Non-pigmented ciliary epithelial cell (primary cell): ENCODE results near the gene SRD5A1.

ENCODE experiments used
- DNase-seq: peaks from one replicate; pipeline ENCODE4 v3.0.0-alpha.2; 2010; ENCODE audit warnings: low read depth

Gene SRD5A1

GRCh38 chr5:6604946-6605345 lies 28.3 kb upstream of the SRD5A1 start:
- DNase-seq = no peak

- no peak for DNase-seq
Measured at GRCh38 chr5:6606884-6607558, 26.2 kb upstream of the SRD5A1 start.

GRCh38 chr5:6607559-6607936 lies 25.7 kb upstream of the SRD5A1 start:
- no peak for DNase-seq

GRCh38 chr5:6608016-6608415 lies 25.2 kb upstream of the SRD5A1 start:
- no peak for DNase-seq

DNA sequence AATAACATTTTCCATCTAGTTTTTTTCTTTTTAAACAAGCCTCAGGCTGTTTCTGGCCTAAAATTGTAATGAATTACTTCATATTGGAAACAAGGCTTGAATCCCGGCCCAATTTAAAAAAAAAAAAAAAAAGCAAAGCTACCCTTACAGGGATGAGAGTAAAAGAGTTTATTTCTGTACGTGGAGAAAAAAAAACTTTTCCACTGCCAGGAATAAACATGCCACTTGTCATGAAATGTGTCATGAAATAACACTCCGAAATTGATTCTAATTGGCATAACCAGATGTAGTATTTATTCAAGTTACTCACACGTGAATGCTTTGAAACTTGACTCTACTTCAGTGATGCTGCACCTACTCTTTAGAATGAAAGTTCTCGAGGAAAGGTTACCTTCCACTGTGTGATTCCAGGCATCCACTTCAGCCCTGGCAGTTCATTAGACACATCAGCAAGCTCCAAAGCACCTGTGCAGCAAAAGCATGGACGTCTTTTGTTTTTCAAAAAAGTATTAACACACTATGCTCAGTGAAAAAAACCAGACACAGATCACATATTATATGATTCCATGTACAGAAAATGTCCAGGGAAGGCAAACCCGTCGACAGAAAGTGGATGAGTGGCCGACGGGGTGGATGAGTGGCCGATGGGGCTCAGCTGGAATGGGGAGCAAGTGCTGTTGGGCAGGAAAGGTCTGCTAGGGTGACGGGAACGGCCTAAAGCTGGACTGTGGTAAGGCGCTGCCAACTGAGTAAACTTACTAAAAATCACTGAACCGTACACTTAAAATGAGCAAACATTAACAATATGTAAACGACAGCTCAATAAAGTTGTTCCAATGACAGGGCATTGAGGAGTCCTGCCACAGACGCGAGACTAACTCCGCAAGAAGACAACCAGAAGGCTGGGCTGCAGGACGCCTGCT lies 21.6 kb upstream of the SRD5A1 start:
- DNase-seq = no peak

- DNase-seq = no peak
Measured at GRCh38 chr5:6615034-6615815, 18.0 kb upstream of the SRD5A1 start.

DNA sequence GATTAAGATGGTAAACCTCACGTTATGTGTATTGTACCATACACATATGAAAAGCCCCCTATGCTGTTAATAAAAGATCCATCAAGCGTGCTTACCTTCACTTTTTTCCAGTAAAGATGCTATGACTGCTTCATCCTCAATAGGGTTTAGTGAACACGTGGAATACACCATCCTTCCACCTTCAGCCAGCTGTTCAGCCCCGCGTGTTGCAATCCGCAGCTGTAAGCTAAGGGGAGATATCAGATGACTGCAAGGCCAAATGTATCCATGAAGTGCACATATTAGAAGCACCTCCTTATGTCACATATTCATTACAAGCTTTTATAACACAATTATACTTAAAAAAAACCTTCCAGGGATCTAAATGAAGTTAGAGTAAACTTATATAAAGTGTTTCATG lies 16.6 kb upstream of the SRD5A1 start:
- DNase-seq = no peak

DNA sequence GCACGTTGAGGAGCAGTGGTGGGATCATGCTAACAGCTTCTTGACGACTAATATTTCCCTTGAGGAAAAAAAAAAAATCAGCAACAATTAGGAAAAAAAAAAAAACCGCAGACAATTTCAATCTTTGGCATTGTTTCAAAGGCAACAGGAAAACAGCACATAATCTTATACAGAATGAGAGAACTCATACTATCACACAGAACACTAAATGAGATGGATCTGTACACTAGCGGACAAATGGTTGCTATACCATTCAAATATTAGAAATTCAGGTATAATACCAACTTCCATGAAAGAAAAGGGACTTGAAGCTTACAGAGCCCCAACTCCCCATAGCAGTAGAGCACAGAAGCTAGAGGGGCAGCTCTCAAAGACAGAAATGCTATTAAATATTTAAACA lies 10.0 kb upstream of the SRD5A1 start:
- DNase-seq = no peak

- no peak for DNase-seq
Measured at GRCh38 chr5:6623941-6624340, 9.3 kb upstream of the SRD5A1 start.

GRCh38 chr5:6626508-6626907 lies 6.7 kb upstream of the SRD5A1 start:
- no peak for DNase-seq

GRCh38 chr5:6631441-6631840 lies 1.8 kb upstream of the SRD5A1 start:
- DNase-seq = no peak

DNA sequence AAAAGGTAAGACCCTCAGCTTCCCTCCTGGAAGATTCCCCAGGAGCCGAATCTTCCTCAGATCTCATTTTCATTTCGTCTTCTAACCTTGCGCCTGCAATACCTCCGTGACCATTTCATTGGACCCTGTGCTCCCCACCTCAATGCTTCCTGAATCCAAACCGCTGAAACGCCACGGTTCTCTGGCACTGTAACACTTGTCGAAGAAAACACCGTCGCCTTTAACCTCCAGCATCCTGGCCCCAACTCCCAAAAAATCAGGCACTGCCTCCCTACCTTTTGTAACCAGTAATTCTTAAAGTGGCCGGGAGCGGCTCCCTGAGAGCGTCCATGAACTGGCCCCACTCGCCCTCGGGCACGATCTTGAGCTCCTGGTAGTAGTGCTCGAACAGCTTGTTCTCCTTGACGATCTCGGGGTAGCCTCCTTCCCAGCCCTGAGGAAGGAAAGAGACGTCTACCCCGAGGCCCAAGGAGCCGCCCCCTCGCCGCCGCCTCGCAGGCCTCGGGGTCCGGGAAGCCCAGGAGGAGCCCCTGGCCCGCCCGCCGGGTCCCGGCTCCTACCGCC lies 834 bp upstream of the SRD5A1 start:
- DNase-seq = no peak

GRCh38 chr5:6633469-6634245 lies 417 bp downstream of the SRD5A1 start:
- no peak for DNase-seq

GRCh38 chr5:6634306-6634705 lies 1.1 kb downstream of the SRD5A1 start:
- DNase-seq = no peak

GRCh38 chr5:6634788-6635430 lies 1.7 kb downstream of the SRD5A1 start:
- DNase-seq = no peak

GRCh38 chr5:6636293-6636692 lies 3.1 kb downstream of the SRD5A1 start:
- DNase-seq = no peak

- DNase-seq = no peak
Measured at GRCh38 chr5:6637022-6637421, 3.8 kb downstream of the SRD5A1 start.

DNA sequence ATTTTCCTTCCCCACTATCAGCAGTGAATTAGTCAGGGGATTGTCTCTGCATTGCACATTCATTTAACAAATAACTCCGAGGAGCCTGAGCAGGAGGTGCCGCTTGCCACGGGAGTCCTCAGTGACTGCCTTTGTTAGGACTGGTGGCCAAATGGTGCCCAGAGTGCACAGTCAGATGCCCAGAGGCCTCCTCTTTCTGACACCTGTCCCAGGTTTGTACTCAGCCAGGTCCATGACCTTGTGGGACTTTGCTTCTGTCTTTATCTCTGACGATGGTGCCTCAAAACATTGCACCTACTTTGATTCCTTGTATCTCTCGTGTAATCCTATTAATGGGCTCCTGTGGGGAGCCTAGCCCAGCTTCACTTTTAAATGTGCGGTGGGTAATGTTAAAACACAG lies 4.3 kb downstream of the SRD5A1 start:
- no peak for DNase-seq

GRCh38 chr5:6638236-6638635 lies 5.0 kb downstream of the SRD5A1 start:
- no peak for DNase-seq

DNA sequence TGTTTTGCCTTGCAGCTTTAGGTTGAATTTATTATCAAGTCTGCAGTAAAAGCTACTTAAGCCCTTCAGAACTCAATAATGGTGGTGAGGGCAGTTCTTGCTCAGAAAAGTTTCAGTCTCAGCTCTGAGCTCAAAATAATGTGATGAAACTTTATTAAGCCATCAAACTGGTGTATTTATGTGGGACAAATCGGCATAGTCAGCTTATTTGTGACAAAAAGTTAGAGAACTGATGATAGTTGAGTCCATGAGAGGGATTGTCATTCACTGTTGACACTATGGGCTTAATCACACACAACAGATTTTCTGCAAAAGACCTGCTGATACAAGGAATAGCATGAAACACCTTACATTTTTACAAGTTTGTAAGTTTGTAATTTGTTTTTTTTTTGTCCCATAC lies 9.4 kb downstream of the SRD5A1 start:
- DNase-seq = no peak

GRCh38 chr5:6644794-6645241 lies 11.6 kb downstream of the SRD5A1 start:
- DNase-seq = no peak
